ENCODE data around the gene SMIM3. TPM values are rescaled to one million over a fixed set of nuclear protein-coding genes. Genes with fewer than 3 reads are reported as not detected.
A peak's percentile ranks its signal among the peaks of the same experiment; 100 is the strongest.

The SMIM3 gene
- total RNA-seq (ENCODE audit: unreplicated experiment): 3.0 TPM
- long read RNA-seq, partial matches to known transcripts: 0 of 4 reads
- long read RNA-seq, other reads (novel, unspliced or antisense): 0 of 4 reads

- peak within 1 kb of the TSS; percentile 96 for H3K4me3 Mint-ChIP-seq (ENCODE audit: unreplicated experiment)
These were observed at the start of gene SMIM3 for GRCh38 chr5:150778517-150779396. SMIM3 (plus strand) TSS chr5:150778757; CDS start chr5:150795441, 16,684 bp downstream.

GRCh38 chr5:150729859-150730258 is 48.7 kb upstream of the SMIM3 start:
- Mint-ChIP-seq H3K36me3 (ENCODE audit: low read depth, unreplicated experiment) (peaks cover 31% of the 10 kb centered on the region), H3K9me3 (ENCODE audit: unreplicated experiment) (no peaks in the 10 kb centered on the region), H3K27ac (ENCODE audit: unreplicated experiment) (no peak overlapping the region), H3K4me1 (ENCODE audit: unreplicated experiment) (no peaks in the 10 kb centered on the region), H3K4me3 (ENCODE audit: unreplicated experiment) (no peak overlapping the region), H3K27me3 (ENCODE audit: unreplicated experiment) (no peaks in the 10 kb centered on the region)
- DNase-seq (ENCODE audit: low spot score): no peak
- no peak for TF ChIP-seq CTCF (IDR thresholded peaks at IDR 0.05; ENCODE audit: unreplicated experiment)

More at GRCh38 chr5:150778517-150779396, at the start of gene SMIM3:
- peaks cover 3% of the 10 kb centered on the region for H3K27me3 Mint-ChIP-seq (ENCODE audit: unreplicated experiment)
- H3K9me3 Mint-ChIP-seq (ENCODE audit: unreplicated experiment): no peaks in the 10 kb centered on the region
- DNase-seq (ENCODE audit: low spot score): peak; percentile 71
- no peaks in the 10 kb centered on the region for H3K36me3 Mint-ChIP-seq (ENCODE audit: low read depth, unreplicated experiment)
- H3K27ac Mint-ChIP-seq (ENCODE audit: unreplicated experiment): no peak within 1 kb of the TSS
- TF ChIP-seq CTCF (IDR thresholded peaks at IDR 0.05; ENCODE audit: unreplicated experiment): no peak
- H3K4me1 Mint-ChIP-seq (ENCODE audit: unreplicated experiment): peaks cover 7% of the 10 kb centered on the region

GRCh38 chr5:150731669-150732242 is 46.8 kb upstream of the SMIM3 start:
- Mint-ChIP-seq H3K27ac (ENCODE audit: unreplicated experiment) (no peak overlapping the region), H3K27me3 (ENCODE audit: unreplicated experiment) (no peaks in the 10 kb centered on the region), H3K4me3 (ENCODE audit: unreplicated experiment) (no peak overlapping the region), H3K9me3 (ENCODE audit: unreplicated experiment) (no peaks in the 10 kb centered on the region), H3K36me3 (ENCODE audit: low read depth, unreplicated experiment) (peaks cover 41% of the 10 kb centered on the region), H3K4me1 (ENCODE audit: unreplicated experiment) (no peaks in the 10 kb centered on the region)
- no peak for DNase-seq (ENCODE audit: low spot score)
- no peak for TF ChIP-seq CTCF (IDR thresholded peaks at IDR 0.05; ENCODE audit: unreplicated experiment)

- Mint-ChIP-seq H3K4me3 (ENCODE audit: unreplicated experiment) (no peak overlapping the region), H3K36me3 (ENCODE audit: low read depth, unreplicated experiment) (peaks cover 43% of the 10 kb centered on the region), H3K4me1 (ENCODE audit: unreplicated experiment) (no peaks in the 10 kb centered on the region), H3K27ac (ENCODE audit: unreplicated experiment) (no peak overlapping the region), H3K27me3 (ENCODE audit: unreplicated experiment) (no peaks in the 10 kb centered on the region), H3K9me3 (ENCODE audit: unreplicated experiment) (no peaks in the 10 kb centered on the region)
- TF ChIP-seq CTCF (IDR thresholded peaks at IDR 0.05; ENCODE audit: unreplicated experiment): no peak
- DNase-seq (ENCODE audit: low spot score): no peak
These were observed 43.8 kb upstream of the SMIM3 start for GRCh38 chr5:150734579-150735384.

All from endothelial cell (in vitro differentiated cells).